ENCODE measurements around the gene KLRF2. TPM values are rescaled to one million over a fixed set of nuclear protein-coding genes. Genes with fewer than 3 reads are reported as not detected.

KLRF2 gene
- total RNA-seq, 2 experiments from 2014 or later = 0.79 to 0.94 TPM

DNA sequence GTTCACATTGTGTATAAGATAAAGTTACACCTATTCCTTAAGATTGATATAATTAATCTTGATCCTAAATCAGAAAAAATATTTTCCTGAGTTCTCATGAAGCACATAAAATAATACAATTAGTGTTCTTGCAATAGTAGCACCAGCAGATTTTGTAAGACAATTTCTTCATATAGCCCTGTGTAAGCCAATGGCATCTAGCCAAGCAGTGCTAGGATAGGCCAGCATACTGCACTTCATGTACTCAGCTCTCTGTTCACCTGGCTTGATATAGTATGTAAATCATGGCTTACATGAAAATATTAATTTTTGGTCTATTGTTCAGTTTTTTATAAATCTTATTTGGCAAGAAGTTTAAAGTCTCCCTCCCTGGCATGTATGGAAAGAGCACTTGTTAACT lies 1.9 kb downstream of the KLRF2 start:
- H3K36me3 Mint-ChIP-seq (ENCODE audit: low read depth) = peaks cover 8% of the 10 kb centered on the region
- ATAC-seq = no peak
- CTCF ChIA-PET = interaction anchor here (0.8 to 1.4 kb wide), 2 partner anchors 24 to 42 kb away, joined by 3 read pairs; no protein-coding TSS in a partner anchor
- H3K4me1 Mint-ChIP-seq (ENCODE audit: low read depth) = peaks cover 27% of the 10 kb centered on the region
- H3K27ac Mint-ChIP-seq = no peak overlapping the region
- H3K27me3 Mint-ChIP-seq (ENCODE audit: low read depth) = no peaks in the 10 kb centered on the region
- peaks cover 15% of the 10 kb centered on the region for H3K9me3 Mint-ChIP-seq (ENCODE audit: insufficient read depth)
- POLR2A ChIA-PET = no interaction called here
- DNase-seq = no peak
- no peak overlapping the region for H3K4me3 Mint-ChIP-seq

DNA sequence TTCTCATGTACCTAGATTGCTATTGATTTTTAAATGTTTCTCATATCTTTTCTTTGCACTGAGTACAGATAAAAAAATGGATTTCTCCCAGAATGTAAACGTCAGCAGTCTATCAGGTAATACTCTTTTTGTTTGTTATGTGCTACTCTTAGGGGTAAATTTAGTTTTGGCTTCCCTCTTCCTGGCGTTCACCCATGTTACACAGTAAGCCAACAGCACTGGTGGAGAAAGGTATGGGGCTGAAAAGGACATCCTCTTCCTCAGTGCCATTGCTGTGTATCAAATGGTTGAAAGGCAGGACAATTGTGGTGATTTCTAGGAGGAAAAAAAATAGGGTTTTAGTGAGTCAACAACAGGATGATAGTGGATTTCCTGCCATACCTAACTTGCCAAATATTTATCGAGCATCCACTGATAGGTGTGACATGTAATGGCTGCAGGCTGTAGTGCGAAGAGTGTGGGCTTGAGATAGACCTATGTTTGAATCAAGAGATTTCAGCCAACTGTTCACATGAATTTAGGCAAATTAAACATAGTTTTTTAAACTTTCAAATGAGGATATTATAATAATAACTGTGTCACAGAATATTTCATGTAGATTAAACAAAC lies 7.5 kb downstream of the KLRF2 start:
- no peaks in the 10 kb centered on the region for H3K27me3 Mint-ChIP-seq (ENCODE audit: low read depth)
- peaks cover 11% of the 10 kb centered on the region for H3K9me3 Mint-ChIP-seq (ENCODE audit: insufficient read depth)
- H3K4me3 Mint-ChIP-seq = no peak overlapping the region
- H3K36me3 Mint-ChIP-seq (ENCODE audit: low read depth) = peaks cover 3% of the 10 kb centered on the region
- DNase-seq (no peak), ATAC-seq (no peak)
- H3K27ac Mint-ChIP-seq = peak overlapping the region; percentile 69
- H3K4me1 Mint-ChIP-seq (ENCODE audit: low read depth) = peaks cover 17% of the 10 kb centered on the region
- ChIA-PET POLR2A (no interaction called here), CTCF (no interaction called here)

DNA sequence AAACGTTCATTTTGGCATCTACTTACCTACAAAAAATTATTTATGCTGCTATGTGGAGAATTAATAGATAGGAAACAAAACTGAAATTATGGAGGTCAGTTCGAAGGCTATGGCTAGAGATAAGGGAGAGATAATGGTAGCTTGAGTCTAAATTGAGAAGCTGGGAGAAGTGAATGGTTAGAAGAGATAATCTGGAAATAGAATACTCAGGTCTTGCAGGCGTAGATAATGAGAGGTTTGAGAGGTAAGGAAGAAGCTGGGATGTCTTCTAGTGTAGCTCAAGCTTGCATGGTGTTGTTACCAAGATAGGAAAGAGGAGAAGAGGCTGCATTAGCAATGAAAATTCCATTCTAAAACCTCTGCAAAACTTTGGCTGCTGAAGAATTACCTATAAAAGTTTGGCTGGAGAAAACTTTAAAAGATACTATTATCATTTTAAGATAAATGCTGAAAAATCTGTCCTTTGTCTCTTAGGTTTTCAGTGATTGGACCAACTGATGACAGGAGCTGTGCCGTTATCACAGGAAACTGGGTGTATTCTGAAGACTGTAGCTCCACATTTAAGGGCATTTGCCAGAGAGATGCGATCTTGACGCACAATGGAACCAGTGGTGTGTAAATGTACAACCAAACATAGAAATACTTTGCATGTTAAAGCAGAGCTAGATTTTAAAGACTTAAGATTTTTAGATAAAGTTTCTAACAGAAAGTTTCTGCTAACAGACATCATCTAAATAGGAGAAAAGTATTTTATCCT lies 14.1 kb downstream of the KLRF2 start:
- ATAC-seq (no peak), DNase-seq (no peak)
- H3K9me3 Mint-ChIP-seq (ENCODE audit: insufficient read depth) = no peaks in the 10 kb centered on the region
- ChIA-PET POLR2A (interaction anchor here (1.1 kb wide), 1 partner anchor 9 kb away, joined by 3 read pairs; no protein-coding TSS in a partner anchor), CTCF (interaction anchor here (0.8 to 1.9 kb wide), 7 partner anchors 9 to 152 kb away, joined by 3 to 7 read pairs (median 4); no protein-coding TSS in a partner anchor)
- no peaks in the 10 kb centered on the region for H3K27me3 Mint-ChIP-seq (ENCODE audit: low read depth)
- peaks cover 16% of the 10 kb centered on the region for H3K4me1 Mint-ChIP-seq (ENCODE audit: low read depth)
- H3K27ac Mint-ChIP-seq = no peak overlapping the region
- no peak overlapping the region for H3K4me3 Mint-ChIP-seq
- peaks cover 3% of the 10 kb centered on the region for H3K36me3 Mint-ChIP-seq (ENCODE audit: low read depth)

DNA sequence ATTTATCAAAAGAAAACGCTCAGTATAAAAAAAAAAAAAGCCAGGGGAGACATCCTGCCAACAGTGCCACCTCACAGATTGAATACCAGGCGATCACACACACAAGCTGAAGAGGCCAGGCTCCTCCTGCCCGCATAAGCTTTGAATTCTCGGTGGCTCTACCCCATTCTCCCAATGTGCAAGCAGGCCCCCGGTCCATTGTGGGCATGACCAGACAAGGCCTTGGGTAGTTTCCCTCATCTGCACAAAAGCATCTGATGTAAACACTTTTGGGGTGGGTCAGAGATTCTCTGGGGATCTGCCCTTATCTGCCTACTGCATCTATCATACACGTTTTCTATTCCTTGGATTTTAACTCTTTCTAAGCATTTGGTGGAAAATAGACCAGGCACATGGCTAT lies 16.2 kb downstream of the KLRF2 start:
- H3K27ac Mint-ChIP-seq = no peak overlapping the region
- peaks cover 16% of the 10 kb centered on the region for H3K4me1 Mint-ChIP-seq (ENCODE audit: low read depth)
- H3K27me3 Mint-ChIP-seq (ENCODE audit: low read depth) = no peaks in the 10 kb centered on the region
- ChIA-PET POLR2A (no interaction called here), CTCF (interaction anchor here (1.2 to 1.3 kb wide), 2 partner anchors 9 to 43 kb away, joined by 3 to 4 read pairs; no protein-coding TSS in a partner anchor)
- no peak overlapping the region for H3K4me3 Mint-ChIP-seq
- peaks cover 9% of the 10 kb centered on the region for H3K9me3 Mint-ChIP-seq (ENCODE audit: insufficient read depth)
- DNase-seq (no peak), ATAC-seq (no peak)
- peaks cover 11% of the 10 kb centered on the region for H3K36me3 Mint-ChIP-seq (ENCODE audit: low read depth)

DNA sequence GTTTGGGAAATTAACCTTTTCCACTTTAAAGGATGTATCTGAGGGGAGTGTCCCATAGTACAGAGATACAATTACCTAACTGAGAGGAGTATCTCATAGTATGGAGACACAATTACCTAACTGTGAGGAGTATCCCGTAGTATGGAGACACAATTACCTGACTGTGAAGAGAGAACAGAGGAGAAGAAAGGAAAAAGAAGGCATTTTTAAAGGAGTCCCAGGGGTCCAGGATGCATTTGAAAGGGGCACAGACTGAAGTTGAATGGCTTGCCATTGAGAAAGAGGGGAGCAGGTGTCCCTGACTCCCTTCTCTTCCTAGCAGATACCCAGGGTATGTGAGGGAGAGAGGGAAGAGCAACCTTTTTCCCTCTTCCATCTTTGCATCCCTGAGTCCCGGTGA lies 17.9 kb downstream of the KLRF2 start:
- CTCF ChIA-PET = no interaction called here

DNA sequence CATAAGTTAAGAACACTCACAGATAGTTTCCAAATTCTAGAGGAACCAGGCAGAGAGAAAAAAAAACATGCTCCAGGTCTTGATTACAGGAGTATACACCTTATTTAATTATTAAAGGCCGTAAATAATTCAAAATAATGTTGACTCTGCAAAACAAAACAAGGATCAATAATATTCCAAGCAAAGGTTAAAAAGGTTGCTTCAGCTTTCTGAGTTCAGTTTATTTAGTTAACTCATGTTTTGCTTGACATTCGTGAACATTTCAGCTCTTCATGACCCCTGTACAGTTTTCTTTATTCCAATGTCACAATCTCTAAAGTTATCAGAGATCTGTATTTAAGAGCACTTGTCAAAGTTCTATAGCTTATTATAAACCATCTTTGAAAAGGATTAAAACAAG lies 19.6 kb downstream of the KLRF2 start:
- no peak for DNase-seq
- Mint-ChIP-seq H3K27me3 (ENCODE audit: low read depth) (no peaks in the 10 kb centered on the region), H3K9me3 (ENCODE audit: insufficient read depth) (peaks cover 39% of the 10 kb centered on the region), H3K4me3 (no peak overlapping the region), H3K36me3 (ENCODE audit: low read depth) (peaks cover 41% of the 10 kb centered on the region), H3K4me1 (ENCODE audit: low read depth) (peaks cover 18% of the 10 kb centered on the region), H3K27ac (no peak overlapping the region)
- ChIA-PET CTCF (interaction anchor here (1.4 kb wide), 1 partner anchor 11 kb away, joined by 4 read pairs; no protein-coding TSS in a partner anchor), POLR2A (interaction anchor here (0.7 kb wide), 1 partner anchor 30 kb away, joined by 3 read pairs; no protein-coding TSS in a partner anchor)
- ATAC-seq = no peak

More for the DNA sequence above, 17.9 kb downstream of the KLRF2 start:
- no peaks in the 10 kb centered on the region for H3K27me3 Mint-ChIP-seq (ENCODE audit: low read depth)
- POLR2A ChIA-PET = no interaction called here
- DNase-seq (no peak), ATAC-seq (no peak)
- peaks cover 9% of the 10 kb centered on the region for H3K4me1 Mint-ChIP-seq (ENCODE audit: low read depth)
- H3K27ac Mint-ChIP-seq = no peak overlapping the region
- H3K9me3 Mint-ChIP-seq (ENCODE audit: insufficient read depth) = peaks cover 25% of the 10 kb centered on the region
- peaks cover 27% of the 10 kb centered on the region for H3K36me3 Mint-ChIP-seq (ENCODE audit: low read depth)
- H3K4me3 Mint-ChIP-seq = no peak overlapping the region

DNA sequence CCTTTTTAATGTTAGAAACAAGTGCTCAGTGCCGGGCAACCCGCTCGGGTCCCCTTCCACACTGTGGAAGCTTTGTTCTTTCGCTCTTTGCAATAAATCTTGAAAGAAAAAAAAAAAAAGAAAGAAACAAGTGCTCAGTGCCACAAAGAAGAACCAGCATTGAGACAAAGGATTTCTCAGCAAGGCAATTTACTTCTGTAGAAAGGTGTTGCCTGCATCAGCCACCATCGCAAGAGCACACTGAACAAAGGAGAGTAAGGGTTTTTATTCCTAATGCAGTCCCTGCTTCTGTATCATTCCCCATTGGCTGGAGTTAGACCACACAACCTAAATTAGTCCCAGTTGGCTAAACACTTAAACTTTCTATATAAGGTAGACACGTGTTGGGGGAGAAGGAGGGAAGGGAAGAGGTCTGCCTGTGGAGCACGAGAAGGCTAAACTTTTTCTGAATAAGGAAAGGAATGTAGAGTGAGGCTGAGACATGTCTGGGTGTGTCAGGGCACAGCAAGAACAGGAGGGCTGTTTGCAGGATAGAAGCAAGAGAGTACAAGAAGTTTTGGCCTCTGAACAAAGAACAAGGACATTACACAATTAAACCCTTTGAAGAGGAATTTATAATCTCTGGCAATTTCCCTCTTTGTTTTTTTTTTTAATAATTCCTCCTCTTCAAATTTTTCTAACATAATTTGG lies 21.4 kb downstream of the KLRF2 start:
- CTCF ChIA-PET = no interaction called here

DNA sequence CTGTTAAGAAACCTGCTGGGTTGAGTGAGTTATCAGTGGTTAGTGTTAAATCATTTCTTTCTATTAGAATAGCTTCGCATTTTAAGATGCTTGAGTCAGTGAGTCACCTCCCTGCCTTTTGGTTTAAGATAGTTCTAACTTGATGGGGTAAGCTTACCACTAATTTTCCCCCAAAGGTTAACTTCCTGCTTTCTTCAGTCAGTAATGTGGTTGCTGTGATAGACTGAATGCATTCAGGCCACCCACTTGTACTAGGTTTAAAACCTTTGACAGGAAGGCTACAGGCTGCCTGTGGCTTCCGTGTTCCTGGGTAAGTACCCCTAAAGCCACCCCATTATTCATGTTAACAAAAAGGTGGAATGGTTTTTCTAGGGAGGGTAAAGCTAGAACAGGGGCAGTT lies 25.6 kb downstream of the KLRF2 start:
- DNase-seq (peak; percentile 70), ATAC-seq (peak; percentile 97)
- ChIA-PET POLR2A (interaction anchor here (0.6 to 2.1 kb wide), 4 partner anchors 36 to 305 kb away, joined by 3 to 9 read pairs (median 4); partner anchors contain the start of gene CLEC2B), CTCF (interaction anchor here (0.7 to 4.2 kb wide), 19 partner anchors 9 to 164 kb away, joined by 3 to 20 read pairs (median 4); partner anchors contain the start of gene CLEC12B)
- peaks cover 85% of the 10 kb centered on the region for H3K36me3 Mint-ChIP-seq (ENCODE audit: low read depth)
- peak overlapping the region; percentile 55 for H3K4me3 Mint-ChIP-seq
- H3K27me3 Mint-ChIP-seq (ENCODE audit: low read depth) = no peaks in the 10 kb centered on the region
- H3K9me3 Mint-ChIP-seq (ENCODE audit: insufficient read depth) = peaks cover 86% of the 10 kb centered on the region
- H3K27ac Mint-ChIP-seq = peak overlapping the region; percentile 89
- H3K4me1 Mint-ChIP-seq (ENCODE audit: low read depth) = peaks cover 52% of the 10 kb centered on the region

More for the DNA sequence above, 21.4 kb downstream of the KLRF2 start:
- Mint-ChIP-seq H3K4me1 (ENCODE audit: low read depth) (peaks cover 31% of the 10 kb centered on the region), H3K4me3 (no peak overlapping the region), H3K9me3 (ENCODE audit: insufficient read depth) (peaks cover 46% of the 10 kb centered on the region), H3K27ac (no peak overlapping the region), H3K27me3 (ENCODE audit: low read depth) (no peaks in the 10 kb centered on the region), H3K36me3 (ENCODE audit: low read depth) (peaks cover 56% of the 10 kb centered on the region)
- ATAC-seq (no peak), DNase-seq (no peak)
- POLR2A ChIA-PET = no interaction called here

DNA sequence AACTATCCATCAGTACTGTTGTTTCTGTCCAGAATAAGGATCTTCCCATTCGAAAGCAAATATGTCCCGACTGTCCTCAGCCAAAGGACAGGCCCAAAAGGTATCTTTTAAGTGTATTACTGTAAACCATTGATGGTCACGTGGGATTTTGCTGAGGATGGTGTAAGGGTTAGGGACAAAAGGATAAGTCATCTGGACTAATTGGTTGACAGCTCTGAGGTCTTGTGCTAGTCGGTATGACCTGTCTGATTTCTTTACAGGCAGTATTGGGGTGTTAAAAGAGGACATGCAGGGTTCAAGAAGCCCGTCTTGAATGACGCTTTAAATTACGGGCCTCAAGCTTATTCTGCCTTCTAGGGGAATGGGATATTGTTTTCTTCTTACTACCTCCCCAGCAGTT lies 26.5 kb downstream of the KLRF2 start:
- peaks cover 58% of the 10 kb centered on the region for H3K4me1 Mint-ChIP-seq (ENCODE audit: low read depth)
- H3K27me3 Mint-ChIP-seq (ENCODE audit: low read depth) = no peaks in the 10 kb centered on the region
- H3K4me3 Mint-ChIP-seq = no peak overlapping the region
- DNase-seq (no peak), ATAC-seq (no peak)
- CTCF ChIA-PET = interaction anchor here (0.9 to 3.4 kb wide), 9 partner anchors 13 to 165 kb away, joined by 3 to 20 read pairs (median 4); no protein-coding TSS in a partner anchor
- H3K27ac Mint-ChIP-seq = peak overlapping the region; percentile 89
- H3K9me3 Mint-ChIP-seq (ENCODE audit: insufficient read depth) = peaks cover 83% of the 10 kb centered on the region
- H3K36me3 Mint-ChIP-seq (ENCODE audit: low read depth) = peaks cover 89% of the 10 kb centered on the region
- POLR2A ChIA-PET = interaction anchor here (0.5 to 1.2 kb wide), 3 partner anchors 41 to 1634 kb away, joined by 3 read pairs; no protein-coding TSS in a partner anchor

DNA sequence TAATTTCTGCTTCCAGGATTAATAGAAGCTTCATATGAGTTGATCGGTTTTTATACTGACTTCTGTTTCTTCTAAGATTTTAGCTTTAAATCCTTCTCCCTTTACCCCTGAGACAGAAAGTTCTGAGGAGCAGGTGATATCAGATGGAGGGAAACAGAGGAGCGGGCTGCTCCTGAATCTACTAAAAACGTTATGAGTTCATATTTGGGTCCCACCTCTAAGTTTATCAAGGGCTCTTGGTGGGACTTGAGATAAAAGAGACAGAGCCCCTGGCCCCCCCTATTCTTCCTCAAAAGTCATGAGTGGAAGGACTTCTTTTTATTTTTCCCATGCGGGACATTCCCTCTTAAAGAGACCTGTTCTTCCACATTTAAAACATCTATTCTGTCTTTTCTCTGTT lies 27.1 kb downstream of the KLRF2 start:
- no peaks in the 10 kb centered on the region for H3K27me3 Mint-ChIP-seq (ENCODE audit: low read depth)
- CTCF ChIA-PET = interaction anchor here (0.9 to 2.7 kb wide), 7 partner anchors 12 to 165 kb away, joined by 3 to 13 read pairs (median 4); no protein-coding TSS in a partner anchor
- H3K4me3 Mint-ChIP-seq = no peak overlapping the region
- no peak overlapping the region for H3K27ac Mint-ChIP-seq
- no peak for ATAC-seq
- H3K36me3 Mint-ChIP-seq (ENCODE audit: low read depth) = peaks cover 84% of the 10 kb centered on the region
- no peak for DNase-seq
- peaks cover 79% of the 10 kb centered on the region for H3K9me3 Mint-ChIP-seq (ENCODE audit: insufficient read depth)
- peaks cover 60% of the 10 kb centered on the region for H3K4me1 Mint-ChIP-seq (ENCODE audit: low read depth)
- POLR2A ChIA-PET = interaction anchor here (0.5 to 1.2 kb wide), 3 partner anchors 41 to 1633 kb away, joined by 3 read pairs; no protein-coding TSS in a partner anchor

DNA sequence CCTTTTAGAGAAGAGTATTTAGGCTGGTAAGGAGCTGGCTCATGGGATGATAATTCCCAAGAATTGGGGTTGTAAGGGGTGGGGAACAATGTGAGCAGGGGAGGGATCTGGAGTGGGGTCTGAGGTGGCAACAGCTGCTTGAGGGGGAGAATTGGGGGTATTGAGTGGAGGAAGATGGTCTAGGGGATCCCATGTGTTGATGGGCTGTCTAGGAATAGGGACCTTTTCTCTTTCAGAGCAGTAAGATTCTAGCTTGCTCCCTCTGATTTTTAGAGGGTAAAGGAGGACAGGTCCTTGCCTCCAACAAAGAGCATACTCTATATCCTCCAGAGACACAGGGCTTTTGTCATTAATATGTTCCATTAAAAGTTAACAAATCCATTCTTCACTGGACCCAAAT lies 28.4 kb downstream of the KLRF2 start:
- Mint-ChIP-seq H3K9me3 (ENCODE audit: insufficient read depth) (peaks cover 66% of the 10 kb centered on the region), H3K4me1 (ENCODE audit: low read depth) (peaks cover 60% of the 10 kb centered on the region), H3K4me3 (no peak overlapping the region), H3K36me3 (ENCODE audit: low read depth) (peaks cover 72% of the 10 kb centered on the region), H3K27me3 (ENCODE audit: low read depth) (no peaks in the 10 kb centered on the region), H3K27ac (no peak overlapping the region)
- DNase-seq (no peak), ATAC-seq (no peak)
- ChIA-PET CTCF (interaction anchor here (0.6 to 1.3 kb wide), 3 partner anchors 14 to 155 kb away, joined by 3 to 4 read pairs (median 3); no protein-coding TSS in a partner anchor), POLR2A (interaction anchor here (1.2 kb wide), 1 partner anchor 150 kb away, joined by 3 read pairs; the partner anchor contains the start of gene CD69)
